Neural crest cell (in vitro differentiated cells): ENCODE data around the gene PLCXD3. TPM values are rescaled to one million over a fixed set of nuclear protein-coding genes. Genes with fewer than 3 reads are reported as not detected.

ENCODE experiments used
- DNase-seq: peaks from one replicate; pipeline ENCODE4 v3.0.0; 2021; ENCODE audit warnings: low read depth, mixed read lengths, low spot score
- H3K27ac Mint-ChIP-seq: one replicate; pipeline ENCODE4 v1.8.0; 2021; ENCODE audit warnings: mild to moderate bottlenecking, mixed read lengths; ENCODE audit not compliant: unreplicated experiment
- H3K27me3 Mint-ChIP-seq: 2 replicates; pipeline ENCODE4 v1.8.0; 2021; ENCODE audit warnings: low read depth, mild to moderate bottlenecking, mixed read lengths
- H3K36me3 Mint-ChIP-seq: 2 replicates; pipeline ENCODE4 v1.8.0; 2021; ENCODE audit warnings: low read depth, mild to moderate bottlenecking, mixed read lengths
- H3K4me1 Mint-ChIP-seq: 2 replicates; pipeline ENCODE4 v1.8.0; 2021; ENCODE audit warnings: mixed read lengths
- H3K4me3 Mint-ChIP-seq: one replicate; pipeline ENCODE4 v1.8.0; 2021; ENCODE audit warnings: mild to moderate bottlenecking, mixed read lengths
- H3K9me3 Mint-ChIP-seq: 2 replicates; pipeline ENCODE4 v1.8.0; 2021; ENCODE audit warnings: mixed read lengths
- total RNA-seq: library from RNA; stranded (reverse); gene quantifications from 2 replicates; pipeline ENCODE4 v1.2.1, GENCODE V29; 2021
- TF ChIP-seq, protein P1 (sequence below): fragments of 200-600 bp; sonication (generic); conservative IDR thresholded peaks from 2 replicates; pipeline ENCODE4 v1.5.0; 2021; ENCODE audit warnings: antibody characterized with exemption, mild to moderate bottlenecking

Gene PLCXD3
- total RNA-seq, 1 donor from 2014 or later = 0.07 TPM

DNA sequence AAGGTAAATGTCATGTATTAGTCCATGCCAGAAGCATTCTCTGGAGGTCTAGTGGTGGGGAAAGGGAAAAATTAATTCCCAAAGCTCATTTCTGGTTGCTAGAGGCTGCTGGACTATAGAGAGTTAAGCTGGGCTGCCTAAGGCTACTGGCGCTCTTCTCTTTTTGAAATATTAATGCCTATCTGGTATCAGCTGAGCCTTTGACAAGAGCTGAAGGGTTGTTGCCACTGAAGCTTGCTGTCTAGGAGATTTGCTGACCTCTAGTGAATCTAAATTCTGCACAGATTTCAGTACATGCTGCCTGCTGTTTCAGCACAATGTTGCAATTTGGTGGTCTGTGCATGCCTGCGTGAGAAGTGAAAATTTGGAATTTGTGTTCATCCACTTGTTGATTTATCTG, 29.1 kb upstream of the PLCXD3 start:
- Mint-ChIP-seq H3K4me1 (no peaks in the 10 kb centered on the region), H3K36me3 (no peaks in the 10 kb centered on the region), H3K27me3 (peaks cover 6% of the 10 kb centered on the region), H3K9me3 (peaks cover 2% of the 10 kb centered on the region), H3K4me3 (no peak overlapping the region), H3K27ac (no peak overlapping the region)
- TF ChIP-seq, protein P1, sequence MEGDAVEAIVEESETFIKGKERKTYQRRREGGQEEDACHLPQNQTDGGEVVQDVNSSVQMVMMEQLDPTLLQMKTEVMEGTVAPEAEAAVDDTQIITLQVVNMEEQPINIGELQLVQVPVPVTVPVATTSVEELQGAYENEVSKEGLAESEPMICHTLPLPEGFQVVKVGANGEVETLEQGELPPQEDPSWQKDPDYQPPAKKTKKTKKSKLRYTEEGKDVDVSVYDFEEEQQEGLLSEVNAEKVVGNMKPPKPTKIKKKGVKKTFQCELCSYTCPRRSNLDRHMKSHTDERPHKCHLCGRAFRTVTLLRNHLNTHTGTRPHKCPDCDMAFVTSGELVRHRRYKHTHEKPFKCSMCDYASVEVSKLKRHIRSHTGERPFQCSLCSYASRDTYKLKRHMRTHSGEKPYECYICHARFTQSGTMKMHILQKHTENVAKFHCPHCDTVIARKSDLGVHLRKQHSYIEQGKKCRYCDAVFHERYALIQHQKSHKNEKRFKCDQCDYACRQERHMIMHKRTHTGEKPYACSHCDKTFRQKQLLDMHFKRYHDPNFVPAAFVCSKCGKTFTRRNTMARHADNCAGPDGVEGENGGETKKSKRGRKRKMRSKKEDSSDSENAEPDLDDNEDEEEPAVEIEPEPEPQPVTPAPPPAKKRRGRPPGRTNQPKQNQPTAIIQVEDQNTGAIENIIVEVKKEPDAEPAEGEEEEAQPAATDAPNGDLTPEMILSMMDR = no peak
- DNase-seq = no peak

DNA sequence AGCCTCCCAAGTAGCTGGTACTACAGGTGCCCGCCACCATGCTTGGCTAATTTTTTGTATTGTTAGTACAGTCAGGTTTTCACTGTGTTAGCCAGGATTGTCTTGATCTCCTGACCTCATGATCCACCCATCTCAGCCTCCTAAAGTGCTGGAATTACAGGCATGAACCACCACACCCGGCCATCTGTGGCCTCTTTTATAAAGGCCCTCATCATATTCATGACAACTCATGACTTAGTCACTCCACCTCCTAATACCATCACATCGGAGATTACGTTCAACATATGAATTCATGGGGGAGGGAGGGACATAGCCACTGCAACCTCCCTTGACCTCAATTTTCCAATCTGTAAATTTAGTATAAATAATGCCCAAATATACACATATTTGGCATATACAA, 27.2 kb upstream of the PLCXD3 start:
- Mint-ChIP-seq H3K27ac (no peak overlapping the region), H3K27me3 (no peaks in the 10 kb centered on the region), H3K4me3 (no peak overlapping the region), H3K4me1 (no peaks in the 10 kb centered on the region), H3K9me3 (no peaks in the 10 kb centered on the region), H3K36me3 (no peaks in the 10 kb centered on the region)
- DNase-seq = no peak
- TF ChIP-seq, protein P1 = no peak

GRCh38 chr5:41532485-41532884, 22.1 kb upstream of the PLCXD3 start:
- H3K4me3 Mint-ChIP-seq = no peak overlapping the region
- no peaks in the 10 kb centered on the region for H3K9me3 Mint-ChIP-seq
- peaks cover 6% of the 10 kb centered on the region for H3K27me3 Mint-ChIP-seq
- no peak overlapping the region for H3K27ac Mint-ChIP-seq
- TF ChIP-seq, protein P1 = no peak
- H3K4me1 Mint-ChIP-seq = no peaks in the 10 kb centered on the region
- no peaks in the 10 kb centered on the region for H3K36me3 Mint-ChIP-seq
- DNase-seq = no peak

DNA sequence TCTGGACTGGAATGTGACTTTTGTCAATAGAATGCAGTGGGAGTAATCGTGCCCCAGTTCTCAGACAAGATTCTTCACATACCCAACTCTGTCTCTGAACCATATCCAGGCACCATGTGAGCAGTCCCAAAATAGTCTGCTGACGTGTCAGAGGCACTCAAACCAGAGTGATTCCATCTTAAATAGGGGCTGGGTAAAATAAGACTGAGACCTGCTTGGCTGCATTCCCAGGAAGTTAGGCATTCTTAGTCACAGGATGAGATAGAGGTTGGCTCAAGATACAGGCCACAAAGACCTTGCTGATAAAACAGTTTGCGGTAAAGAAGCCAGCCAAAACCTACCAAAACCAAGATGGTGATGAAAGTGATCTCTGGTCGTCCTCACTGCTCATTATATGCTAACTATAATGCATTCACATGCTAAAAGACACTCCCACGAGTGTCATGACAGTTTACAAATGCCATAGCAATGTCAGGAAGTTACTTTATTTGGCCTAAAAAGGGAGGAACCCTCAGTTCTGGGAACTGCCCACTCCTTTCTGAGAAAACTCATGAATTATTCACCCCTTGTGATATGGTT, 16.9 kb upstream of the PLCXD3 start:
- TF ChIP-seq, protein P1 = no peak
- Mint-ChIP-seq H3K27ac (no peak overlapping the region), H3K4me1 (no peaks in the 10 kb centered on the region), H3K27me3 (peaks cover 13% of the 10 kb centered on the region), H3K4me3 (no peak overlapping the region), H3K36me3 (no peaks in the 10 kb centered on the region), H3K9me3 (no peaks in the 10 kb centered on the region)
- no peak for DNase-seq

DNA sequence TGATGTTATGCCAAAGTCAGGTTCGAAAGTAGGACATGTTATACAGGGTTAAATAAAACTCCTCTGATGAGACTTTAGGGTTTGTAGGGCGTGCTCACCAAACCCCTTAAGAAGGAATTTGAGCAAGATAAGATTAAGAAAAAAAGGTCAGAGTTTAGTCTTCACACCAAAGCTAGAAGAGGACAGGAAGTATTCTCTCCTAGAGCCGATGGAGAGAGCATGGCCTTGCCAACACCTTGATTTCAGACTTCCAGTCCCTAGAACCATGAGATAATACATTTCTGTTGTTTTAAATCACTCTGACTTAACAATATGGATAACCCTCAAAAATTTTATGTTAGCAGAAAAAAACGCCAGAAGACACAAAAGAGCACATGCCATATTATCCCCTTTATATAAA, 16.3 kb upstream of the PLCXD3 start:
- DNase-seq = no peak
- Mint-ChIP-seq H3K27ac (no peak overlapping the region), H3K4me1 (no peaks in the 10 kb centered on the region), H3K9me3 (no peaks in the 10 kb centered on the region), H3K27me3 (peaks cover 17% of the 10 kb centered on the region), H3K36me3 (no peaks in the 10 kb centered on the region), H3K4me3 (no peak overlapping the region)
- TF ChIP-seq, protein P1 = no peak
